BLaER1 (cell line): Measurements from ENCODE around the gene ZNF628.
"Not testable (repeated sequence)": the region's sequence is repeated elsewhere in the genome, so short reads cannot be mapped to it uniquely, and the experiment has no call there.

Experiments
- H3K27ac ChIP-seq: shearing (Covaris generic); formaldehyde crosslinking; 2 replicates; pipeline ENCODE4 v1.8.1; 2022
- H3K27me3 ChIP-seq: shearing (Covaris generic); formaldehyde crosslinking; 2 replicates; pipeline ENCODE4 v1.8.1; 2022
- H3K36me3 ChIP-seq: shearing (Covaris generic); formaldehyde crosslinking; 2 replicates; pipeline ENCODE4 v1.8.1; 2022
- H3K4me1 ChIP-seq: shearing (Covaris generic); formaldehyde crosslinking; 2 replicates; pipeline ENCODE4 v1.8.1; 2022
- H3K4me2 ChIP-seq: shearing (Covaris generic); formaldehyde crosslinking; 2 replicates; pipeline ENCODE4 v1.8.1; 2022
- H3K4me3 ChIP-seq: shearing (Covaris generic); formaldehyde crosslinking; 2 replicates; pipeline ENCODE4 v1.8.1; 2022
- H3K9ac ChIP-seq: shearing (Covaris generic); formaldehyde crosslinking; 2 replicates; pipeline ENCODE4 v1.8.1; 2022
- H3K9me3 ChIP-seq: shearing (Covaris generic); formaldehyde crosslinking; 2 replicates; pipeline ENCODE4 v1.8.1; 2022
- H4K20me1 ChIP-seq: shearing (Covaris generic); formaldehyde crosslinking; 2 replicates; pipeline ENCODE4 v1.8.1; 2022
- Cebpa-rat ChIP-seq: shearing (Covaris generic); IDR thresholded peaks from 2 replicates; pipeline ENCODE4 v1.8.1; 2022

The ZNF628 gene

GRCh38 chr19:55493052-55493644, 16.7 kb downstream of the ZNF628 start:
- Histone ChIP-seq H4K20me1 (no peaks in the 10 kb centered on the region), H3K4me1 (peaks cover 33% of the 10 kb centered on the region), H3K27me3 (no peaks in the 10 kb centered on the region), H3K4me3 (no peak overlapping the region), H3K9me3 (no peaks in the 10 kb centered on the region), H3K4me2 (no peak overlapping the region), H3K9ac (no peak overlapping the region), H3K36me3 (no peaks in the 10 kb centered on the region), H3K27ac (no peak overlapping the region)
- TF ChIP-seq Cebpa-rat: no peak

- H3K36me3 ChIP-seq: no peaks in the 10 kb centered on the region
- H3K4me3 ChIP-seq: no peak overlapping the region
- no peak overlapping the region for H3K9ac ChIP-seq
- TF ChIP-seq Cebpa-rat: no peak
- H3K4me1 ChIP-seq: peaks cover 28% of the 10 kb centered on the region
- no peaks in the 10 kb centered on the region for H3K27me3 ChIP-seq
- no peak overlapping the region for H3K4me2 ChIP-seq
- no peaks in the 10 kb centered on the region for H4K20me1 ChIP-seq
- H3K9me3 ChIP-seq: no peaks in the 10 kb centered on the region
- no peak overlapping the region for H3K27ac ChIP-seq
Measured at GRCh38 chr19:55493645-55494171, 17.3 kb downstream of the ZNF628 start.

GRCh38 chr19:55494172-55494761, 17.9 kb downstream of the ZNF628 start:
- Histone ChIP-seq H3K36me3 (no peaks in the 10 kb centered on the region), H3K4me3 (no peak overlapping the region), H4K20me1 (no peaks in the 10 kb centered on the region), H3K27me3 (no peaks in the 10 kb centered on the region), H3K9me3 (no peaks in the 10 kb centered on the region), H3K9ac (no peak overlapping the region), H3K4me1 (peaks cover 24% of the 10 kb centered on the region), H3K4me2 (no peak overlapping the region), H3K27ac (no peak overlapping the region)
- no peak for TF ChIP-seq Cebpa-rat

- TF ChIP-seq Cebpa-rat: no peak
- Histone ChIP-seq H3K36me3 (no peaks in the 10 kb centered on the region), H4K20me1 (no peaks in the 10 kb centered on the region), H3K27me3 (no peaks in the 10 kb centered on the region), H3K9me3 (no peaks in the 10 kb centered on the region), H3K27ac (no peak overlapping the region), H3K9ac (no peak overlapping the region), H3K4me1 (peaks cover 23% of the 10 kb centered on the region), H3K4me2 (no peak overlapping the region), H3K4me3 (no peak overlapping the region)
Measured at GRCh38 chr19:55495646-55496349, 19.4 kb downstream of the ZNF628 start.

GRCh38 chr19:55496820-55497219, 20.4 kb downstream of the ZNF628 start:
- not testable (repeated sequence) for H3K27ac ChIP-seq, H3K4me2 ChIP-seq, H3K9ac ChIP-seq, H3K36me3 ChIP-seq, H4K20me1 ChIP-seq, H3K9me3 ChIP-seq, H3K27me3 ChIP-seq, H3K4me3 ChIP-seq
- peaks cover 14% of the 10 kb centered on the region for H3K4me1 ChIP-seq

- Histone ChIP-seq H3K4me1 (peaks cover 13% of the 10 kb centered on the region), H3K9ac (no peak overlapping the region), H3K4me3 (no peak overlapping the region), H3K27me3 (no peaks in the 10 kb centered on the region), H3K4me2 (no peak overlapping the region), H3K9me3 (no peaks in the 10 kb centered on the region), H3K27ac (no peak overlapping the region), H3K36me3 (no peaks in the 10 kb centered on the region), H4K20me1 (no peaks in the 10 kb centered on the region)
- TF ChIP-seq Cebpa-rat: no peak
Measured at GRCh38 chr19:55497763-55498162, 21.3 kb downstream of the ZNF628 start.

- Histone ChIP-seq H3K36me3 (no peaks in the 10 kb centered on the region), H3K27ac (no peak overlapping the region), H4K20me1 (no peaks in the 10 kb centered on the region), H3K9me3 (peaks cover 2% of the 10 kb centered on the region; the same call in 1 of the 2 replicates), H3K27me3 (no peaks in the 10 kb centered on the region), H3K4me1 (peaks cover 17% of the 10 kb centered on the region), H3K4me2 (no peak overlapping the region), H3K9ac (no peak overlapping the region), H3K4me3 (no peak overlapping the region)
- no peak for TF ChIP-seq Cebpa-rat
Measured at GRCh38 chr19:55498246-55498840, 21.9 kb downstream of the ZNF628 start.

GRCh38 chr19:55500368-55500952, 24.0 kb downstream of the ZNF628 start:
- no peaks in the 10 kb centered on the region for H4K20me1 ChIP-seq
- H3K27ac ChIP-seq: no peak overlapping the region
- no peak overlapping the region for H3K9ac ChIP-seq
- no peak overlapping the region for H3K4me3 ChIP-seq
- no peaks in the 10 kb centered on the region for H3K27me3 ChIP-seq
- peak overlapping the region; percentile 21 for H3K4me2 ChIP-seq
- H3K36me3 ChIP-seq: no peaks in the 10 kb centered on the region
- no peak for TF ChIP-seq Cebpa-rat
- H3K4me1 ChIP-seq: peaks cover 26% of the 10 kb centered on the region
- peaks cover 4% of the 10 kb centered on the region; the same call in 1 of the 2 replicates for H3K9me3 ChIP-seq

GRCh38 chr19:55502197-55502952, 26.0 kb downstream of the ZNF628 start:
- Histone ChIP-seq H3K27me3 (no peaks in the 10 kb centered on the region), H3K9me3 (peaks cover 4% of the 10 kb centered on the region; the same call in 1 of the 2 replicates), H3K4me1 (peaks cover 26% of the 10 kb centered on the region), H3K4me3 (no peak overlapping the region), H3K4me2 (no peak overlapping the region), H3K27ac (no peak overlapping the region), H4K20me1 (no peaks in the 10 kb centered on the region), H3K36me3 (no peaks in the 10 kb centered on the region), H3K9ac (no peak overlapping the region)
- TF ChIP-seq Cebpa-rat: no peak
